Endothelial cell (in vitro differentiated cells): ENCODE results near the gene JAZF1. TPM values are rescaled to one million over a fixed set of nuclear protein-coding genes. Genes with fewer than 3 reads are reported as not detected.

Experiments used
- DNase-seq: peaks from one replicate; pipeline ENCODE4 v3.0.0; 2021; ENCODE audit warnings: low spot score
- H3K27ac Mint-ChIP-seq: one replicate; pipeline ENCODE4 v1.8.0; 2021; ENCODE audit warnings: mixed read lengths, inconsistent platforms; ENCODE audit not compliant: unreplicated experiment
- H3K27me3 Mint-ChIP-seq: one replicate; pipeline ENCODE4 v1.8.0; 2021; ENCODE audit warnings: mild to moderate bottlenecking, moderate library complexity, mixed read lengths, inconsistent platforms; ENCODE audit not compliant: unreplicated experiment
- H3K36me3 Mint-ChIP-seq: one replicate; pipeline ENCODE4 v1.8.0; 2021; ENCODE audit warnings: mild to moderate bottlenecking, low read depth, mixed read lengths, inconsistent platforms; ENCODE audit not compliant: unreplicated experiment
- H3K4me1 Mint-ChIP-seq: one replicate; pipeline ENCODE4 v1.8.0; 2021; ENCODE audit warnings: mild to moderate bottlenecking, mixed read lengths, inconsistent platforms; ENCODE audit not compliant: unreplicated experiment
- H3K4me3 Mint-ChIP-seq: one replicate; pipeline ENCODE4 v1.8.0; 2021; ENCODE audit warnings: mild to moderate bottlenecking, mixed read lengths, inconsistent platforms; ENCODE audit not compliant: unreplicated experiment
- H3K9me3 Mint-ChIP-seq: one replicate; pipeline ENCODE4 v1.8.0; 2021; ENCODE audit warnings: mixed read lengths, inconsistent platforms; ENCODE audit not compliant: unreplicated experiment
- CTCF ChIP-seq: fragments of 200-600 bp; sonication (generic); IDR thresholded peaks from one replicate; pipeline ENCODE4 v1.5.0; 2021; ENCODE audit warnings: antibody characterized with exemption; ENCODE audit not compliant: unreplicated experiment
- total RNA-seq: library from RNA; stranded (reverse); fragmentation: NEBNext Ultra II Directional; extraction: Animal tissue kit (Norgen Biotek cat#: 25700); gene quantifications from one replicate; pipeline ENCODE4 v1.2.1, GENCODE V29; 2021; ENCODE audit not compliant: unreplicated experiment

Gene JAZF1
- total RNA-seq, 1 donor from 2014 or later = 8.5 TPM

- DNase-seq = no peak
- Mint-ChIP-seq H3K27ac (no peak overlapping the region), H3K4me1 (no peaks in the 10 kb centered on the region), H3K36me3 (no peaks in the 10 kb centered on the region), H3K27me3 (no peaks in the 10 kb centered on the region), H3K4me3 (no peak overlapping the region), H3K9me3 (no peaks in the 10 kb centered on the region)
- TF ChIP-seq CTCF = no peak
Observed at GRCh38 chr7:27946351-27946750, 234.2 kb downstream of the JAZF1 start.

DNA sequence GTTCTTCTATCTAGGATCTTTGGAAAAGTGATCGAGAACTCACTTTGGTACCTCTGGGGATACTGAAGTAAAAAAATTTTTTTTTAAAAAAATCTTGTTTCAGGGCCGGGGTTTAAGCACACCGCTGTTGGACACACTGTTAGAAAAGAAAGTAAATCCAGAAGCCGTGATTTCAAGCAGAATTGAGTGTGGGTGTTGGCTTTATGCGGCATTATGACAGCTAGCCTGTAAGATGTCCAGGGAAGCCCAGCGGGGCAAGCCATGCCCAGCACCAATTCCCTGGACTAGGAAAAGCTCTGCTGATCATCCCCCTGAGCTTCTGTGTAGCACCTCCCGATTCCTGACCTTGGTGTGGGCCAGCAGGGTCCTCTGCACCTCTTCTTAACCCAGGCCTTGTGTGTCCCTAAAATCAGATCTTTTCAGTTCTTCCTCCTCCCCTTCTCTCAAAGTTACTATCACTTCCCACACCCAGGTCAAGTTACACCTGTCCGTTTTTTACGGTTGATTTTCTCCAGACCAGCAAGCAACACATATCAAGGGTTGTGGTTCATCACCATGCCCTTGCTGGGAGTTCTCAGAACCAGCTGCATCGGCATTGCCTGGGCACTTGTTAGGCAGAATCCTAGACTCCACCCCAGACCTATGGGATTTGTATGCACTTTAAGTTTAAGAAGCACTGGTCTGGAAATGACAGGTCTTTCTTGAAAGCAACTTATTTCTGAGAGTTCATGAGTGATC is 235.4 kb downstream of the JAZF1 start:
- no peak for DNase-seq
- Mint-ChIP-seq H3K27me3 (peaks cover 2% of the 10 kb centered on the region), H3K27ac (no peak overlapping the region), H3K4me3 (no peak overlapping the region), H3K4me1 (no peaks in the 10 kb centered on the region), H3K36me3 (no peaks in the 10 kb centered on the region), H3K9me3 (no peaks in the 10 kb centered on the region)
- no peak for TF ChIP-seq CTCF

DNA sequence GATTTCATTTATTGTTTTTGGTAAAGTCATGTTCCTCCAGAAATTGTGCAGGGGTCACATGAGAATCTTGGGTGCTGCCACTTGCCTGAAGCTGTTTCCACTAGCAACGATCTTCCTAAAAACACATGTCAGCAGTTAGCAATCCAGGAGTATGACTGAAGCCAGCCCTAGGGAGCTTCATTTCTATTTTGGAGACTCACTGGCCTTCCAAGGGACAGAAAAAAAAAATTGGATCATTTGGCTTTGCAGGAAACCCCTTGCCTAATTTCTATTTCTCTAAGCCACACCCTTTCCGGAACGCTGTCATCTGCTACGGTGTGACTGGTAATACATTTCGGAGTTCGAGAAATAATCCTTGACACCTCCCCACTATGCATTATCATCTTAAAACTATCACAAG is 236.0 kb downstream of the JAZF1 start:
- H3K4me3 Mint-ChIP-seq = no peak overlapping the region
- TF ChIP-seq CTCF = no peak
- peaks cover 5% of the 10 kb centered on the region for H3K27me3 Mint-ChIP-seq
- no peak for DNase-seq
- H3K36me3 Mint-ChIP-seq = no peaks in the 10 kb centered on the region
- no peaks in the 10 kb centered on the region for H3K4me1 Mint-ChIP-seq
- H3K27ac Mint-ChIP-seq = no peak overlapping the region
- no peaks in the 10 kb centered on the region for H3K9me3 Mint-ChIP-seq

DNA sequence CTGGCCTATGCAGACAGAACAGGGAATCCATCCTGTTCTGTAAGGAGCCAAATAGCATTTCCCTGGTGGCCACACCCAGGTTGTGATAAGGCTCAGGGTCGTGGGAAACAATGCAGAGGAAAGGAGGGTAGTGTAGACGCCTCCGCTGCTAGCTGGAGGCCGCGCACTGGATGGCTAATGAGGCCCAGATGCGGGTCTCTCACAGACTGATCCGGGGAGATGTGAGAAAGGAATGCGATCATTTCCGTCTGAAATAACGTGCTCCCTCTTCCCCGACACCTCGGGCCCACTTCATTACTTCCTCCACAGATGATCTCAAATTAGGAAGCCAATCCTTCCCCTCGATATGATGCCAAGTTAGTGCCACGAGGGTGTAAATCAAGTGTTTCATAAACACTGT is 237.4 kb downstream of the JAZF1 start:
- no peak for TF ChIP-seq CTCF
- Mint-ChIP-seq H3K27me3 (peaks cover 5% of the 10 kb centered on the region), H3K27ac (no peak overlapping the region), H3K9me3 (no peaks in the 10 kb centered on the region), H3K4me1 (no peaks in the 10 kb centered on the region), H3K4me3 (no peak overlapping the region), H3K36me3 (no peaks in the 10 kb centered on the region)
- DNase-seq = no peak

GRCh38 chr7:27942711-27943110 is 237.9 kb downstream of the JAZF1 start:
- Mint-ChIP-seq H3K9me3 (no peaks in the 10 kb centered on the region), H3K27ac (no peak overlapping the region), H3K4me3 (no peak overlapping the region), H3K27me3 (peaks cover 5% of the 10 kb centered on the region), H3K4me1 (no peaks in the 10 kb centered on the region), H3K36me3 (no peaks in the 10 kb centered on the region)
- TF ChIP-seq CTCF = no peak
- DNase-seq = no peak
